HG03558 (cell line): Measurements from ENCODE around the gene SMPDL3A.
A peak's percentile ranks its signal among the peaks of the same experiment; 100 is the strongest.

Experiments used
- ATAC-seq: cut with Tn5 transposase; IDR thresholded peaks from one replicate; pipeline ENCODE4 v1.9.1; 2021; ENCODE audit warnings: moderate number of reproducible peaks; ENCODE audit not compliant: unreplicated experiment; ENCODE audit errors: extremely low read depth

The SMPDL3A gene

DNA sequence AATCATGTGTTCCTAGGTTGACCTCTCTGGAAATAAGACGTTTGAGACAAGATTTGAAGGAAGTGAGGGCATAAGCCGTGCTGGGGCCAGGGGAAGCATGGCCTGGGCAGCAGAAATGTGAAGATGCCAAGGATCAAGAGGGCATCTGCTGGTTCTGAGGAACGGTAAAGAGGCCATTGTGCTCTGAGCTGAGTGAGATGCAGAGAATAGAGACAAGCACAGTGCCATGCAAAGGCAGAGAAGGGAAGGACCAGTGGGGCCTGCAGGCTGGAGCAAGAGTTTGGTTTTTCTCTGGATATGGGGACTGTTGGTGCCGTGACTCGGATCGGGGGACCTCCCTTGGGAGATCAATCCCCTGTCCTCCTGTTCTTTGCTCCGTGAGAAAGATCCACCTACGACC lies 50.8 kb downstream of the SMPDL3A start:
- ATAC-seq = no peak

GRCh38 chr6:122845464-122845863 lies 56.4 kb downstream of the SMPDL3A start:
- ATAC-seq = no peak

DNA sequence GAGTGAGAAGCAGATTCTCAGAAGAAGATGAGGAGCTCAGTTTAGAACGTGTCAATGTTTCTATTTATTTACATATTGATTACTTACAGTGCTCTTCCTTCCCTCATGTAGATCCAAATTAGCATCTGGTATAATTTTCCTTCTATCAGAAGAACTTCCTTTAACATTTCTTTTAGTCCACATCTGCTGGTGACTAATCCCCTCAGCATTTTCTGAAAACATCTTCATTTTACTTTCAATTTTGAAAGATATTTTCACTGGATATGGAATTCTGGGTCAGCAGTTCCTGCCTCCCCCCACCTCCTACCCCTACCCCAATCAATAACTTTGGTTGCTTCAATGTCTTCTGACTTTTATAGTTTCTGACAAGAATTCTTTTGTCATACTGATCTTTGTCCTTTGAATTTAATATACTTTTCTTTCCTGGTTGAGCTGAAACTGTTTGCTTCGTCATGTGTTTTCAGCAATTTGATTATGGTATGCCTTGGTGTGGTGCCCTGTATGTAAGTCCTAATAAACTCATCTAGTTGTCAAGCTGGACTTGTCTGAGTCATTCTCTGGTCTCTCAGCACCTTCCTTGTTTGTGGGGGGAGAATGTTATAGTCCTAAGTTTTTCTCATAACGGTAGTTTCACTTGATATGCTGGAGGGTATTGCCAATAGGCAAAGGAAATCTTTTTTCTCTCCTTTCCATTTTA lies 57.0 kb downstream of the SMPDL3A start:
- ATAC-seq = no peak

- ATAC-seq = peak; percentile 80
Measured at GRCh38 chr6:122853259-122853995, 64.4 kb downstream of the SMPDL3A start.
